ENCODE data around the gene PHC3. TPM values are rescaled to one million over a fixed set of nuclear protein-coding genes. Genes with fewer than 3 reads are reported as not detected.

Gene PHC3
- total and polyA plus RNA-seq, 2 of the 13 experiments (the other 11 are each of a cell fraction or from before 2014, with no cell fraction given): 24.1 to 49.0 TPM

DNA sequence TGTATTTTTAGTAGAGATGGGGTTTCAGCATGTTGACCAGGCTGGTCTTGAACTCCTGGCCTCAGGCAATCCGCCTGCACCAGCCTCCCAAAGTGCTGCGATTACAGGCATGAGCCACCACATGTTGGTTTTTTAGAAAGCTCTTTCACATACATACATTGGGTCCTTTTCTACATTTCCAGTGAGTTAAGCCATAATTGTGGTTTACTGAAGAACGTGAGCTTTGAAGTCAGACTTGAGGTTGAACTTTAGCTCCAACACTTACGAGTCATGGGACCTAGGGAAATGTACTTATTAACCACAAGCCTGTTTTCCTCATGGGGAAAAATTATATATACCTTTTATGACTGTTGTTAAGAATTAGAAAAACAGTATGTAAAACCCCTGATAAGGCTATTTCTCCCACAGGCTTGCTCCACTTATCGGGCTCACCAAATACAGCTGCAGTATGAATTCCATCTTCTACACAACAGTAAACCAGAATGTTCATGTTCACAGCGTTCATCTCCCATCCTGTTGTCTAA is 104.8 kb downstream of the PHC3 start (continued):
- TF ChIP-seq TCF7L2 (IDR thresholded peaks at IDR 0.05; ENCODE audit: low read depth, low read length): 0 out of 2 replicates have a peak, but pooled peaks have one; percentile 28
- no peak for TF ChIP-seq NR3C1 (CRISPR knock-in tag; IDR thresholded peaks at IDR 0.05)
- no peak for TF ChIP-seq HNRNPL (IDR thresholded peaks at IDR 0.05; ENCODE audit: low read depth, low read length)
- no peak for TF ChIP-seq CENPT (CRISPR knock-in tag; IDR thresholded peaks at IDR 0.05; ENCODE audit: low read depth)
- 0 out of 2 replicates have a peak, but pooled peaks have one; percentile 9 for TF ChIP-seq ATF1 (CRISPR knock-in tag; IDR thresholded peaks at IDR 0.05)
- TF ChIP-seq ZNF276 (CRISPR knock-in tag; IDR thresholded peaks at IDR 0.05; ENCODE audit: low read depth): no peak
- TF ChIP-seq, protein P1, sequence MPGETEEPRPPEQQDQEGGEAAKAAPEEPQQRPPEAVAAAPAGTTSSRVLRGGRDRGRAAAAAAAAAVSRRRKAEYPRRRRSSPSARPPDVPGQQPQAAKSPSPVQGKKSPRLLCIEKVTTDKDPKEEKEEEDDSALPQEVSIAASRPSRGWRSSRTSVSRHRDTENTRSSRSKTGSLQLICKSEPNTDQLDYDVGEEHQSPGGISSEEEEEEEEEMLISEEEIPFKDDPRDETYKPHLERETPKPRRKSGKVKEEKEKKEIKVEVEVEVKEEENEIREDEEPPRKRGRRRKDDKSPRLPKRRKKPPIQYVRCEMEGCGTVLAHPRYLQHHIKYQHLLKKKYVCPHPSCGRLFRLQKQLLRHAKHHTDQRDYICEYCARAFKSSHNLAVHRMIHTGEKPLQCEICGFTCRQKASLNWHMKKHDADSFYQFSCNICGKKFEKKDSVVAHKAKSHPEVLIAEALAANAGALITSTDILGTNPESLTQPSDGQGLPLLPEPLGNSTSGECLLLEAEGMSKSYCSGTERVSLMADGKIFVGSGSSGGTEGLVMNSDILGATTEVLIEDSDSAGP (CRISPR knock-in tag; IDR thresholded peaks at IDR 0.05; ENCODE audit: borderline replicate concordance): no peak
- TF ChIP-seq KDM3A (CRISPR knock-in tag; IDR thresholded peaks at IDR 0.05; ENCODE audit: low read depth): no peak
- TF ChIP-seq, protein P2, sequence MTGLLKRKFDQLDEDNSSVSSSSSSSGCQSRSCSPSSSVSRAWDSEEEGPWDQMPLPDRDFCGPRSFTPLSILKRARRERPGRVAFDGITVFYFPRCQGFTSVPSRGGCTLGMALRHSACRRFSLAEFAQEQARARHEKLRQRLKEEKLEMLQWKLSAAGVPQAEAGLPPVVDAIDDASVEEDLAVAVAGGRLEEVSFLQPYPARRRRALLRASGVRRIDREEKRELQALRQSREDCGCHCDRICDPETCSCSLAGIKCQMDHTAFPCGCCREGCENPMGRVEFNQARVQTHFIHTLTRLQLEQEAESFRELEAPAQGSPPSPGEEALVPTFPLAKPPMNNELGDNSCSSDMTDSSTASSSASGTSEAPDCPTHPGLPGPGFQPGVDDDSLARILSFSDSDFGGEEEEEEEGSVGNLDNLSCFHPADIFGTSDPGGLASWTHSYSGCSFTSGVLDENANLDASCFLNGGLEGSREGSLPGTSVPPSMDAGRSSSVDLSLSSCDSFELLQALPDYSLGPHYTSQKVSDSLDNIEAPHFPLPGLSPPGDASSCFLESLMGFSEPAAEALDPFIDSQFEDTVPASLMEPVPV (CRISPR knock-in tag; IDR thresholded peaks at IDR 0.05): no peak
- no peak for TF ChIP-seq CREB1 (IDR thresholded peaks at IDR 0.05)
- TF ChIP-seq CREB1 (CRISPR knock-in tag; IDR thresholded peaks at IDR 0.05): peak; percentile 47; the same call in 1 of the 2 replicates
- no peak for TF ChIP-seq FOXO1 (CRISPR knock-in tag; IDR thresholded peaks at IDR 0.05)
- TF ChIP-seq ARNT (IDR thresholded peaks at IDR 0.05): no peak
- TF ChIP-seq, protein P3, sequence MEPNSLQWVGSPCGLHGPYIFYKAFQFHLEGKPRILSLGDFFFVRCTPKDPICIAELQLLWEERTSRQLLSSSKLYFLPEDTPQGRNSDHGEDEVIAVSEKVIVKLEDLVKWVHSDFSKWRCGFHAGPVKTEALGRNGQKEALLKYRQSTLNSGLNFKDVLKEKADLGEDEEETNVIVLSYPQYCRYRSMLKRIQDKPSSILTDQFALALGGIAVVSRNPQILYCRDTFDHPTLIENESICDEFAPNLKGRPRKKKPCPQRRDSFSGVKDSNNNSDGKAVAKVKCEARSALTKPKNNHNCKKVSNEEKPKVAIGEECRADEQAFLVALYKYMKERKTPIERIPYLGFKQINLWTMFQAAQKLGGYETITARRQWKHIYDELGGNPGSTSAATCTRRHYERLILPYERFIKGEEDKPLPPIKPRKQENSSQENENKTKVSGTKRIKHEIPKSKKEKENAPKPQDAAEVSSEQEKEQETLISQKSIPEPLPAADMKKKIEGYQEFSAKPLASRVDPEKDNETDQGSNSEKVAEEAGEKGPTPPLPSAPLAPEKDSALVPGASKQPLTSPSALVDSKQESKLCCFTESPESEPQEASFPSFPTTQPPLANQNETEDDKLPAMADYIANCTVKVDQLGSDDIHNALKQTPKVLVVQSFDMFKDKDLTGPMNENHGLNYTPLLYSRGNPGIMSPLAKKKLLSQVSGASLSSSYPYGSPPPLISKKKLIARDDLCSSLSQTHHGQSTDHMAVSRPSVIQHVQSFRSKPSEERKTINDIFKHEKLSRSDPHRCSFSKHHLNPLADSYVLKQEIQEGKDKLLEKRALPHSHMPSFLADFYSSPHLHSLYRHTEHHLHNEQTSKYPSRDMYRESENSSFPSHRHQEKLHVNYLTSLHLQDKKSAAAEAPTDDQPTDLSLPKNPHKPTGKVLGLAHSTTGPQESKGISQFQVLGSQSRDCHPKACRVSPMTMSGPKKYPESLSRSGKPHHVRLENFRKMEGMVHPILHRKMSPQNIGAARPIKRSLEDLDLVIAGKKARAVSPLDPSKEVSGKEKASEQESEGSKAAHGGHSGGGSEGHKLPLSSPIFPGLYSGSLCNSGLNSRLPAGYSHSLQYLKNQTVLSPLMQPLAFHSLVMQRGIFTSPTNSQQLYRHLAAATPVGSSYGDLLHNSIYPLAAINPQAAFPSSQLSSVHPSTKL (CRISPR knock-in tag; IDR thresholded peaks at IDR 0.05): 0 out of 2 replicates have a peak, but pooled peaks have one; percentile 62
- no peak for TF ChIP-seq RARG (CRISPR knock-in tag; IDR thresholded peaks at IDR 0.05; ENCODE audit: low read depth)
- TF ChIP-seq DDIT3 (CRISPR knock-in tag; IDR thresholded peaks at IDR 0.05): no peak
- TF ChIP-seq, protein P4, sequence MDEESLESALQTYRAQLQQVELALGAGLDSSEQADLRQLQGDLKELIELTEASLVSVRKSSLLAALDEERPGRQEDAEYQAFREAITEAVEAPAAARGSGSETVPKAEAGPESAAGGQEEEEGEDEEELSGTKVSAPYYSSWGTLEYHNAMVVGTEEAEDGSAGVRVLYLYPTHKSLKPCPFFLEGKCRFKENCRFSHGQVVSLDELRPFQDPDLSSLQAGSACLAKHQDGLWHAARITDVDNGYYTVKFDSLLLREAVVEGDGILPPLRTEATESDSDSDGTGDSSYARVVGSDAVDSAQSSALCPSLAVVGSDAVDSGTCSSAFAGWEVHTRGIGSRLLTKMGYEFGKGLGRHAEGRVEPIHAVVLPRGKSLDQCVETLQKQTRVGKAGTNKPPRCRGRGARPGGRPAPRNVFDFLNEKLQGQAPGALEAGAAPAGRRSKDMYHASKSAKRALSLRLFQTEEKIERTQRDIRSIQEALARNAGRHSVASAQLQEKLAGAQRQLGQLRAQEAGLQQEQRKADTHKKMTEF (CRISPR knock-in tag; IDR thresholded peaks at IDR 0.05): peak; percentile 68
- TF ChIP-seq ZNF3 (CRISPR knock-in tag; IDR thresholded peaks at IDR 0.05): 0 out of 2 replicates have a peak, but pooled peaks have one; percentile 22
- TF ChIP-seq KLF15 (CRISPR knock-in tag; IDR thresholded peaks at IDR 0.05; ENCODE audit: borderline replicate concordance): no peak
- TF ChIP-seq RFX5 (IDR thresholded peaks at IDR 0.05; ENCODE audit: low read depth, low read length): no peak
- TF ChIP-seq ZNF543 (CRISPR knock-in tag; IDR thresholded peaks at IDR 0.05): no peak
